PFSK-1 (cell line): ENCODE measurements around the gene CYBA.

Experiments used
- POLR2AphosphoS5 ChIP-seq: IDR thresholded peaks from 2 replicates; pipeline ENCODE4 v1.6.1; 2012; ENCODE audit warnings: low read depth, mild to moderate bottlenecking, control low read depth, low read length, moderate library complexity
- TAF1 ChIP-seq: IDR thresholded peaks from 2 replicates; pipeline ENCODE4 v1.6.1; 2012; ENCODE audit warnings: low read length, control low read depth, borderline replicate concordance; ENCODE audit not compliant: insufficient read depth
- TF ChIP-seq, protein P1 (sequence below), 2 experiments: IDR thresholded peaks; 2 replicates each; pipeline versions ENCODE4 v1.6.1 to v1.8.0; 2011 to 2012; ENCODE audit warnings: low read depth in 2 of 2, low read length in 2 of 2, control low read depth in 1 of 2, inconsistent platforms in 1 of 2, mild to moderate bottlenecking in 1 of 2, moderate library complexity in 1 of 2; ENCODE audit not compliant: insufficient read depth in 1 of 2

GRCh38 chr16:88647178-88648070, 3.4 kb downstream of the CYBA start:
- no peak for TF ChIP-seq POLR2AphosphoS5
- TF ChIP-seq, protein P1, sequence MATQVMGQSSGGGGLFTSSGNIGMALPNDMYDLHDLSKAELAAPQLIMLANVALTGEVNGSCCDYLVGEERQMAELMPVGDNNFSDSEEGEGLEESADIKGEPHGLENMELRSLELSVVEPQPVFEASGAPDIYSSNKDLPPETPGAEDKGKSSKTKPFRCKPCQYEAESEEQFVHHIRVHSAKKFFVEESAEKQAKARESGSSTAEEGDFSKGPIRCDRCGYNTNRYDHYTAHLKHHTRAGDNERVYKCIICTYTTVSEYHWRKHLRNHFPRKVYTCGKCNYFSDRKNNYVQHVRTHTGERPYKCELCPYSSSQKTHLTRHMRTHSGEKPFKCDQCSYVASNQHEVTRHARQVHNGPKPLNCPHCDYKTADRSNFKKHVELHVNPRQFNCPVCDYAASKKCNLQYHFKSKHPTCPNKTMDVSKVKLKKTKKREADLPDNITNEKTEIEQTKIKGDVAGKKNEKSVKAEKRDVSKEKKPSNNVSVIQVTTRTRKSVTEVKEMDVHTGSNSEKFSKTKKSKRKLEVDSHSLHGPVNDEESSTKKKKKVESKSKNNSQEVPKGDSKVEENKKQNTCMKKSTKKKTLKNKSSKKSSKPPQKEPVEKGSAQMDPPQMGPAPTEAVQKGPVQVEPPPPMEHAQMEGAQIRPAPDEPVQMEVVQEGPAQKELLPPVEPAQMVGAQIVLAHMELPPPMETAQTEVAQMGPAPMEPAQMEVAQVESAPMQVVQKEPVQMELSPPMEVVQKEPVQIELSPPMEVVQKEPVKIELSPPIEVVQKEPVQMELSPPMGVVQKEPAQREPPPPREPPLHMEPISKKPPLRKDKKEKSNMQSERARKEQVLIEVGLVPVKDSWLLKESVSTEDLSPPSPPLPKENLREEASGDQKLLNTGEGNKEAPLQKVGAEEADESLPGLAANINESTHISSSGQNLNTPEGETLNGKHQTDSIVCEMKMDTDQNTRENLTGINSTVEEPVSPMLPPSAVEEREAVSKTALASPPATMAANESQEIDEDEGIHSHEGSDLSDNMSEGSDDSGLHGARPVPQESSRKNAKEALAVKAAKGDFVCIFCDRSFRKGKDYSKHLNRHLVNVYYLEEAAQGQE (IDR thresholded peaks at IDR 0.05; ENCODE audit: insufficient read depth in 1 of 2, low read depth in 2 of 2, low read length in 2 of 2): no peak
- no peak for TF ChIP-seq TAF1
